ENCODE data around the gene TXNDC17.

DNA sequence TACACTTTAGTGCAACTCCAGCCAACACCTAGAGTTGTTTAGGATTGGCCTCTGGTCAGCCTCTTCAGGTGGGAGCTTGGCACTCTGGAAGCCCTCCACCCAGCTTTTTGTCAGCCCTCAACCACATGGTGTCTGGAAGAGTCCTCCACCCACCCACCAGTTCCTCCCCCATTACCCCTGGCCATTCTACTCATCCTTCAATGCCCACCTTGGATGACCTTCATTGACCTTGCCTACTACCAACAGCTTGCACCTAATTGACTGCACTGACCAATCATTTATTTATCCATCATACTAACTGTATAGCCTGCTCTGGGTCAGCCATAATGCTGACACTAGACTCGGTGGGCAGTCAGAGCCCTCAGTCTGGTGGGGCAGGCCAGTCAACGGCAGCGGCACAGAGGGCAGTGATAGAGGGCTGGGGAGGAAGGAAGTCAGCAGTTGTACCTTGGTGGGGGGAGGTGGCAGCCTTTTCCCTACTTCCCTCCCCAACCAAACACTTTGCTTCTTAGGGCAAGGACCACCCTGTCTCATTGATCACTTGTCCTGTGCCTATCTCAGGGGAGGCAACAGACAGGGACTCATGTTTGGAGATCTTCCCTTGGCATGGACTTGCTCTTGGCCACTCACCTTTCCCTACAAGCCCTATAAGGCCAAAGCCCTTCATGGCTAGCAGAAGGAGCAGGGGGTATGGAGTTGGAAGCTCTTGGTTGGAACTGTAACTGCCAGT lies 43.0 kb downstream of the TXNDC17 start:
- TF ChIP-seq POLR2A (IDR thresholded peaks at IDR 0.05; ENCODE audit: extremely low read depth, insufficient read length) = no peak
- TF ChIP-seq, protein P1, sequence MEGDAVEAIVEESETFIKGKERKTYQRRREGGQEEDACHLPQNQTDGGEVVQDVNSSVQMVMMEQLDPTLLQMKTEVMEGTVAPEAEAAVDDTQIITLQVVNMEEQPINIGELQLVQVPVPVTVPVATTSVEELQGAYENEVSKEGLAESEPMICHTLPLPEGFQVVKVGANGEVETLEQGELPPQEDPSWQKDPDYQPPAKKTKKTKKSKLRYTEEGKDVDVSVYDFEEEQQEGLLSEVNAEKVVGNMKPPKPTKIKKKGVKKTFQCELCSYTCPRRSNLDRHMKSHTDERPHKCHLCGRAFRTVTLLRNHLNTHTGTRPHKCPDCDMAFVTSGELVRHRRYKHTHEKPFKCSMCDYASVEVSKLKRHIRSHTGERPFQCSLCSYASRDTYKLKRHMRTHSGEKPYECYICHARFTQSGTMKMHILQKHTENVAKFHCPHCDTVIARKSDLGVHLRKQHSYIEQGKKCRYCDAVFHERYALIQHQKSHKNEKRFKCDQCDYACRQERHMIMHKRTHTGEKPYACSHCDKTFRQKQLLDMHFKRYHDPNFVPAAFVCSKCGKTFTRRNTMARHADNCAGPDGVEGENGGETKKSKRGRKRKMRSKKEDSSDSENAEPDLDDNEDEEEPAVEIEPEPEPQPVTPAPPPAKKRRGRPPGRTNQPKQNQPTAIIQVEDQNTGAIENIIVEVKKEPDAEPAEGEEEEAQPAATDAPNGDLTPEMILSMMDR (IDR thresholded peaks at IDR 0.05; ENCODE audit: low read depth, low read length) = no peak
- TF ChIP-seq, protein P2, sequence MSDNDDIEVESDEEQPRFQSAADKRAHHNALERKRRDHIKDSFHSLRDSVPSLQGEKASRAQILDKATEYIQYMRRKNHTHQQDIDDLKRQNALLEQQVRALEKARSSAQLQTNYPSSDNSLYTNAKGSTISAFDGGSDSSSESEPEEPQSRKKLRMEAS (IDR thresholded peaks at IDR 0.05; ENCODE audit: low read depth, low read length) = no peak

Data from NB4 (cell line).